Measurements from ENCODE around the gene NEDD9.

GRCh38 chr6:11174242-11174611, 58.2 kb downstream of the NEDD9 start:
- TF ChIP-seq GATA2 (IDR thresholded peaks at IDR 0.05; ENCODE audit: low read depth, low read length) (no peak), GATA3 (IDR thresholded peaks at IDR 0.05; ENCODE audit: low read depth, low read length) (no peak)

All from SH-SY5Y (cell line).